Activated T-helper 17 cell treated with anti-CD3 and anti-CD28 coated beads, Interleukin-2, amount 50 U/mL, for 72 hours (primary cell): ENCODE results near the gene MCM10. TPM values are rescaled to one million over a fixed set of nuclear protein-coding genes. Genes with fewer than 3 reads are reported as not detected.

ENCODE experiments used
- ATAC-seq: fragments of 150-1000 bp; cut with Tn5 transposase; replicated peaks from 2 replicates; pipeline ENCODE4 v1.10.0; 2021; ENCODE audit warnings: mild to moderate bottlenecking, moderate library complexity
- H3K27ac Mint-ChIP-seq: one replicate; pipeline ENCODE4 v1.8.0; 2022; ENCODE audit warnings: mixed read lengths
- H3K27me3 Mint-ChIP-seq: one replicate; pipeline ENCODE4 v1.8.0; 2022; ENCODE audit warnings: mixed read lengths
- H3K36me3 Mint-ChIP-seq: one replicate; pipeline ENCODE4 v1.8.0; 2022; ENCODE audit warnings: low read depth, mild to moderate bottlenecking, mixed read lengths
- H3K4me1 Mint-ChIP-seq: one replicate; pipeline ENCODE4 v1.8.0; 2022; ENCODE audit warnings: mixed read lengths
- H3K4me3 Mint-ChIP-seq: one replicate; pipeline ENCODE4 v1.8.0; 2022; ENCODE audit warnings: mild to moderate bottlenecking, mixed read lengths
- H3K9me3 Mint-ChIP-seq: one replicate; pipeline ENCODE4 v1.8.0; 2022; ENCODE audit warnings: mixed read lengths
- total RNA-seq, 2 donors: library from RNA; stranded (reverse); gene quantifications; one replicate each; pipeline ENCODE4 v1.2.3, GENCODE V29; 2022

The MCM10 gene
- total RNA-seq, 2 donors from 2014 or later = 36.4 to 71.0 TPM

DNA sequence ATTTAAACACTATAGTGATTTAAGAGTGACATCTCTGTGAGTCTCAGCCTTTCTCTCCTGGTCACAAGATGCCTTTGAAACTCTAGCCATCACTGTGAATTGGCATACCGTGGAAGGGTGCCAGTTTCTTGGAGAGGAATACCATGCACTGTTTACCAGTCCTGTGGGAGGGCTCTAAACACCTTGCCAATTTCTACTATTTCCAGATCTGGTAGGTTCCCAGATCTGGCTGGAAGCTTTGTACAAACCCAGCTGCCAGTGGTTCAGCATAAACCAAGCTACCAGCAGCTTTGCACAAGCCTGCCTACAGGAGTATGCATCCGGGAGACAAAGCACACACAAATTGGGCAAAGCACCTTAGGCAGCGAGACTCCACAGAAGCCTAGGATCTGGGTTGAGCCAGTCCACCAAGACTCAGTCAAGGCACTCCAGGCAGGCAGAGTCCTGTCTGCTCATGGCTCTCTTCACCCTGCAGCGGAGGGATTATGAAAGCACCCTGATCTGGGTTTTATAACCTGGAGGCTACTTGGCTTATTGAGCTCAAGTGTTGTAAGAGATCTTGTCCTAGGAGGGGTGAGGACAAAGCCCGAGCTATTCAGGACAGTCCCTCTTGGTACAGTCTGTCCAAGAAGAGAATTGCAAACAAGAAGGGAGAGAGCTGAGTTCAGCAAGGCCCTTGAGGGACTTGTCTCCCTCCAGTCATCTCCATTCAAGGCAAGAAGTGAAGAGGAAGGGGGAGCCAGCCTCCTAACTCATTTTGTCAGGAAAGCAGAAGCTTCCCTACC is 23.6 kb downstream of the MCM10 start:
- Mint-ChIP-seq H3K9me3 (no peaks in the 10 kb centered on the region), H3K4me3 (no peak overlapping the region), H3K4me1 (no peaks in the 10 kb centered on the region), H3K27me3 (no peaks in the 10 kb centered on the region), H3K27ac (no peak overlapping the region), H3K36me3 (peaks cover 95% of the 10 kb centered on the region)
- ATAC-seq = no peak

GRCh38 chr10:13187135-13187534 is 25.8 kb downstream of the MCM10 start:
- Mint-ChIP-seq H3K9me3 (no peaks in the 10 kb centered on the region), H3K4me1 (no peaks in the 10 kb centered on the region), H3K4me3 (no peak overlapping the region), H3K27me3 (no peaks in the 10 kb centered on the region), H3K36me3 (peaks cover 93% of the 10 kb centered on the region), H3K27ac (no peak overlapping the region)
- no peak for ATAC-seq

DNA sequence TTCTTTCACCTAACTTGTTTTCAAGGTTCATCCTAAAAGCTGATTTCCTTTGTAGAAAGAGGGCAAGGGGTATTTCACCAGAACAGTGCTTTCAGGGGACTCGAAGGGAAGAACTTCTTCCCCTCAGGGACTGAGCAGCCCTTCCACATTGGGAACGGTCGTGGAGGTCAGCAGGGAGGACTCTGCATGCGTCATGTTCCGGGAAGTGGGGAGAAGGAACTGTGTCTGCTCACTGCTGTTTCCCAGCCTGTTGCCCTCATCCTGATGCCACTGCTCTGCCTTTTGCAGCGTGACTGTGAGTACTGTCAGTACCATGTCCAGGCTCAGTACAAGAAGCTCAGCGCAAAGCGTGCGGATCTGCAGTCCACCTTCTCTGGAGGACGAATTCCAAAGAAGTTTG is 27.2 kb downstream of the MCM10 start:
- Mint-ChIP-seq H3K9me3 (no peaks in the 10 kb centered on the region), H3K4me1 (no peaks in the 10 kb centered on the region), H3K36me3 (peaks cover 93% of the 10 kb centered on the region), H3K27ac (no peak overlapping the region), H3K4me3 (no peak overlapping the region), H3K27me3 (no peaks in the 10 kb centered on the region)
- ATAC-seq = no peak

DNA sequence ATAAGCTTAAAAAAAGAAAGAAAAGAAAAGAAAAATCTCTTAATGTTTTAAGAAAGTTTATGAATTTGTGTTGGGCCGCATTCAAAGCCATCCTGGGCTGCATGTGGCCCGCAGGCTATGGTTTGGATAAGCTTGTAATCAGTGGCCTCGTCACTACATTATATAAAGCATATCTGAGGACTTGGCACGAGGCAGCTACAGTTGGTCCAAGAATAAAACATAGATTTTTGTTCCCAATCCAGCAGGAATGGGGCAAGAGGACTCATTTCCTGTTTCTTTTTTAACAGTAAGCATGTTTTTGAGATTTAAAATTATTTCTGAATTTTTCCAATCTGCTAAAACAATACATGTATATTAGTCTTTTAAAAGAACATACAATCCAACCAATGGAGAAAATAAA is 28.6 kb downstream of the MCM10 start:
- Mint-ChIP-seq H3K9me3 (no peaks in the 10 kb centered on the region), H3K27ac (no peak overlapping the region), H3K4me1 (no peaks in the 10 kb centered on the region), H3K36me3 (peaks cover 89% of the 10 kb centered on the region), H3K4me3 (no peak overlapping the region), H3K27me3 (no peaks in the 10 kb centered on the region)
- no peak for ATAC-seq

DNA sequence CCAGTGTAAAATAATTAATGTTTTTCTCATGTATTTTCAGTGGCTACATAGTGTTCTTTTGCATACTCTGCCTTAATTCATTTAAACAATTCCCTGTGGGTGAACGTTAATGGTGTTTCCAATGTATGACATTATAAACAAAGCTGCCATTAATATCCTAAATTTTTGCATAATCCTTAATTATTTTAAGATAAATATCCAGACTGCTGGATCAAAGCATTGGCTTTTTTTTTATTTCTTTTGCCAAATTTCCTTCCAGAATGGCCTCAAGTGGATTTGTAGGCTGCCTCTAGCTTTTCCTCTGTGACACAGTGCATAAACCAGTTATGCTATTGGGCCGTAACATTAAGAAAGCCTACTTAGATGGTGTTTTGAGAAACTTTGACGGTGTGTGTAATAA is 29.5 kb downstream of the MCM10 start:
- ATAC-seq = no peak
- no peak overlapping the region for H3K4me3 Mint-ChIP-seq
- no peaks in the 10 kb centered on the region for H3K4me1 Mint-ChIP-seq
- no peaks in the 10 kb centered on the region for H3K9me3 Mint-ChIP-seq
- no peak overlapping the region for H3K27ac Mint-ChIP-seq
- peaks cover 88% of the 10 kb centered on the region for H3K36me3 Mint-ChIP-seq
- no peaks in the 10 kb centered on the region for H3K27me3 Mint-ChIP-seq

DNA sequence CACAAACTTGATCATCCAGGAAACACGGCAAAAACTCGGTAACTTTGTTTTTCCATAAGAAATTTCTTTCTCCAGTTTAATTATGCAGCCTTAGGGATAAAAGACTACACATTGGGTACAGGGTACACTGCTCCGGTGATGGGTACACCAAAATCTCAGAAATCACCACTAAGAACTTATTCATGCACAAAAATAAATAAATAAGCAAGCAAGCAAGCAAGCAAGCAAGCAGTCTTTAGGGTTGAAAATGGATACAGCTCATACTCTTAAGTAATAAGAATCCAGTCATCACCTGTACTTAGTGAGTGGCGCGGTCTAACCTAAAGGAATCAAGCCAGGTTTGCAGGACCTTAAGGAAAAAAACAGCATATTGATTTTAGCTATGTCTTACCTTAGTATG is 30.0 kb downstream of the MCM10 start:
- H3K27me3 Mint-ChIP-seq = no peaks in the 10 kb centered on the region
- H3K4me1 Mint-ChIP-seq = no peaks in the 10 kb centered on the region
- H3K4me3 Mint-ChIP-seq = no peak overlapping the region
- H3K27ac Mint-ChIP-seq = no peak overlapping the region
- H3K9me3 Mint-ChIP-seq = no peaks in the 10 kb centered on the region
- H3K36me3 Mint-ChIP-seq = peaks cover 88% of the 10 kb centered on the region
- ATAC-seq = no peak

GRCh38 chr10:13193637-13194036 is 32.3 kb downstream of the MCM10 start:
- Mint-ChIP-seq H3K4me1 (no peaks in the 10 kb centered on the region), H3K9me3 (no peaks in the 10 kb centered on the region), H3K36me3 (peaks cover 92% of the 10 kb centered on the region), H3K4me3 (no peak overlapping the region), H3K27me3 (no peaks in the 10 kb centered on the region), H3K27ac (no peak overlapping the region)
- no peak for ATAC-seq

DNA sequence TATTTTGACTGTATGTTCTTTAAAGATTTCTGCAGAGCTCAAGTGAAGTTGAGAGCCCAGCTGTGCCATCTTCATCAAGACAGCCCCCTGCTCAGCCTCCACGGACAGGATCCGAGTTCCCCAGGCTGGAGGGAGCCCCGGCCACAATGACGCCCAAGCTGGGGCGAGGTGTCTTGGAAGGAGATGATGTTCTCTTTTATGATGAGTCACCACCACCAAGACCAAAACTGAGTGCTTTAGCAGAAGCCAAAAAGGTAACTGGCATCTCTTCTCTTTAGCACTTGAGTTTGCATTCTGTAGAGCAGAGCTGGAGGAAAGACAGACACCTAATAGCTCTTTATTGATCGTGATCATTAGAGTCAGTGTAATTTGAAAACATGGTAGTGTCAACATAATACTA is 33.7 kb downstream of the MCM10 start:
- Mint-ChIP-seq H3K27me3 (no peaks in the 10 kb centered on the region), H3K4me1 (no peaks in the 10 kb centered on the region), H3K9me3 (no peaks in the 10 kb centered on the region), H3K4me3 (no peak overlapping the region), H3K36me3 (peaks cover 92% of the 10 kb centered on the region), H3K27ac (no peak overlapping the region)
- ATAC-seq = no peak

DNA sequence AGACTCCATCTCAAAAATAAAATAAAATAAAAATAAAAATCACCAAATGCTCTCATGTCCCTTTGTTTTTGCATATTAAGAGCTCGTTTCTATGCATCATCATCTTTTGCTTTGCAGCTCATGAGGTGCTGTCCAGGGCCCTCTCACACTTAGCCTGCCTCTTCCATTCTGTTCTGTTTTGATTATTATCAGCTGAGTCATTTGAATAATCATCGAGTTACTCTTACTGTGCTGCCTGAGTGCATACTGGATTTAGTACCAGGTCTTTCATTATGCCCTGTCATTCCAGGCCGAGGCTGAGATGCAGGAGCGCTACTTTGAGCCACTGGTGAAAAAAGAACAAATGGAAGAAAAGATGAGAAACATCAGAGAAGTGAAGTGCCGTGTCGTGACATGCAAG is 39.8 kb downstream of the MCM10 start:
- ATAC-seq = no peak
- H3K4me1 Mint-ChIP-seq = no peaks in the 10 kb centered on the region
- no peaks in the 10 kb centered on the region for H3K9me3 Mint-ChIP-seq
- no peak overlapping the region for H3K27ac Mint-ChIP-seq
- H3K4me3 Mint-ChIP-seq = no peak overlapping the region
- H3K27me3 Mint-ChIP-seq = no peaks in the 10 kb centered on the region
- H3K36me3 Mint-ChIP-seq = peaks cover 81% of the 10 kb centered on the region

DNA sequence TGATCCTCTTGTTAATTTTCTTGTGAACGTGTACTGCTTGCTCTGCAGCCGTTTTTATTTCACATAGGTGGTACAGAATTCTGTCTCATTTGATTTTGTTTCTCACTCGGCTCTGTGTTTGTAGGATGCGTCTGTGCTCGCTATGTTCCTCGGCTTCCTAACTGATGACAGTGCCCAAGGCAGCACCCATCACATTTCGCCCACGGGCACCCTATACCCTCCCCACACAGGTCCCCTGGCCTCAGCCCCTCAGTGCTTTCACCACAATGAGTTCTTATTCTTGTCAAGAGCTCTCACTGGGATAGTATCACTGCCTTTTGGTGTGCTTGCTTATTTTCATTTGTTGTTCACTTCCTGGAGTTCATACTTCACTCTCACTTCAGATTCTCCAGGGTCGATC is 44.7 kb downstream of the MCM10 start:
- no peak overlapping the region for H3K4me3 Mint-ChIP-seq
- peaks cover 68% of the 10 kb centered on the region for H3K36me3 Mint-ChIP-seq
- H3K27ac Mint-ChIP-seq = no peak overlapping the region
- H3K27me3 Mint-ChIP-seq = no peaks in the 10 kb centered on the region
- H3K9me3 Mint-ChIP-seq = no peaks in the 10 kb centered on the region
- H3K4me1 Mint-ChIP-seq = no peaks in the 10 kb centered on the region
- no peak for ATAC-seq

- Mint-ChIP-seq H3K36me3 (peaks cover 61% of the 10 kb centered on the region), H3K4me3 (no peak overlapping the region)
- no peak for ATAC-seq
Observed at GRCh38 chr10:13206546-13207443, 45.4 kb downstream of the MCM10 start.

GRCh38 chr10:13213163-13213562 is 51.8 kb downstream of the MCM10 start:
- no peak overlapping the region for H3K27ac Mint-ChIP-seq
- H3K9me3 Mint-ChIP-seq = no peaks in the 10 kb centered on the region
- no peak overlapping the region for H3K4me3 Mint-ChIP-seq
- ATAC-seq = no peak
- H3K27me3 Mint-ChIP-seq = no peaks in the 10 kb centered on the region
- peaks cover 20% of the 10 kb centered on the region for H3K36me3 Mint-ChIP-seq
- H3K4me1 Mint-ChIP-seq = no peaks in the 10 kb centered on the region

More at GRCh38 chr10:13206546-13207443, 45.4 kb downstream of the MCM10 start:
- H3K4me1 Mint-ChIP-seq = no peaks in the 10 kb centered on the region
- no peaks in the 10 kb centered on the region for H3K27me3 Mint-ChIP-seq
- H3K27ac Mint-ChIP-seq = no peak overlapping the region
- H3K9me3 Mint-ChIP-seq = no peaks in the 10 kb centered on the region

- ATAC-seq = no peak
- no peak overlapping the region for H3K4me3 Mint-ChIP-seq
Observed at GRCh38 chr10:13218878-13219277, 57.5 kb downstream of the MCM10 start.

DNA sequence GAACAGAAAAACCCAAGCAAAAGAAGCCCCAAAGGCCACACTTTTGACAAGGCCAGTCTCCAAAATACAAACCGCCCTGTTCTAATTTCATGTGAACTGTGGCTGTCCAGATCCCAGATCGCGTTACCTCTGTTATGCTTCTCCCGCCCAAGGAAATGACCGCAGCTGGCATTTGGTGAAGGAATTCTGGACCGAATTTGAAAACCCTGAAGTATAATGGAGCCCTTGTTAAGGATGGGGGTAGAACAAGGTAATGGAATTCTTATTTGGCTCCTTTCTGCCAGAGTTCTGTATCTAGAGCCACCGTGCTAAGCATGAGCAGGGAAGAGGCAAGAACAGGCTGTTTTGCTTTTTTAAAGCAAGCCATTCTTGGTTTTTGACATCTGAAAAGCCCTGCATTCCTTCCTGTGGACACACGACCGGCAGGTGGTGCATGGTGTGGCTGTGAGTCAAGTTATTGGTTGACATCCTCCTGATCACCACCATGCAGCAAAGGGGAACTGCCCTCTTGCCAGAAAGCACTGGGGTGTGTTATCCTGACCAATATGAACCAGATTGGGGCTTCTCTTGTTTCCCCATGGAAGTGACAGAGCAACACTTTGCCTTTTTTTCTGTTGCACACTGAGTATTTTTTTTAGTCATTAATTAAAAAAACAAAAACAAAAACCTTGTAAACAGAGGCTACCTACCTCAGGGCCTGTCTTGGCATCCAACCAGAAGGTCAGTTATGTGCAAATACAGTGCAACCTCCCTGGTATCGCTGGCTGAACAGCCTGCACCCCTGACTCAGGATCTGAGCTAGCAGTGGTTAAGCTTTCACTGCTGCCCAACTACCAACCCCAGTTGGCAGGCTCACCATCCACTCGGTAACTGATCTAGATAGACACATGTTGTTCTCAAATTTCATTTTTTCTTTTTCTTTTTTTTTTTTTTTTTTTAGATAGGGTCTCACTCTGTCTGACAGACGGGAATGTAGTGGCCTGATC is 58.6 kb downstream of the MCM10 start:
- no peaks in the 10 kb centered on the region for H3K27me3 Mint-ChIP-seq
- no peaks in the 10 kb centered on the region for H3K9me3 Mint-ChIP-seq
- no peaks in the 10 kb centered on the region for H3K4me1 Mint-ChIP-seq
- H3K27ac Mint-ChIP-seq = no peak overlapping the region
- H3K4me3 Mint-ChIP-seq = no peak overlapping the region
- no peak for ATAC-seq
- H3K36me3 Mint-ChIP-seq = no peaks in the 10 kb centered on the region

More at GRCh38 chr10:13218878-13219277, 57.5 kb downstream of the MCM10 start:
- Mint-ChIP-seq H3K9me3 (no peaks in the 10 kb centered on the region), H3K27me3 (no peaks in the 10 kb centered on the region), H3K27ac (no peak overlapping the region), H3K4me1 (no peaks in the 10 kb centered on the region), H3K36me3 (no peaks in the 10 kb centered on the region)
